GM12878 (cell line): ENCODE results near the gene COMMD3. TPM values are rescaled to one million over a fixed set of nuclear protein-coding genes. Genes with fewer than 3 reads are reported as not detected.
A peak's percentile ranks its signal among the peaks of the same experiment; 100 is the strongest.

Experiments
- ATAC-seq: fragments of 200-7000 bp; cut with Tn5 transposase; 3 replicates; pipeline ENCODE4 v1.9.1; 2020; ENCODE audit warnings: mild to moderate bottlenecking, moderate library complexity
- BruUV-seq: library from RNA; stranded (reverse); fragments of 400-500 nt; replicated peaks from 2 replicates; lab custom pipeline; 2021; lab: Mats Ljungman, UMichigan
- CTCF ChIA-PET: fragments of 300-600 bp; sonication (Branson Sonifier 250); formaldehyde crosslinking; extraction: SDS; loops from one replicate; lab custom pipeline; 2021; ENCODE audit warnings: inconsistent platforms; lab: Yijun Ruan, JAX
- POLR2A ChIA-PET: fragments of 350-600 bp; formaldehyde crosslinking; extraction: SDS; loops from one replicate; lab custom pipeline; 2021; ENCODE audit warnings: inconsistent platforms; lab: Charles Lee
- RAD21 ChIA-PET: fragments of 300-600 bp; sonication (Branson Sonifier 250); formaldehyde crosslinking; loops from one replicate; lab custom pipeline; 2023; ENCODE audit warnings: antibody characterized with exemption; ENCODE audit not compliant: unreplicated experiment; lab: Charles Lee
- SMC1A ChIA-PET: fragments of 300-600 bp; sonication (Branson Sonifier 250); formaldehyde crosslinking; loops from one replicate; lab custom pipeline; 2023; ENCODE audit not compliant: unreplicated experiment, uncharacterized antibody; lab: Charles Lee
- DNase-seq: peaks from one replicate; pipeline ENCODE4 v3.0.0-alpha.2; 2011; ENCODE audit warnings: low read depth, low spot score
- FAIRE-seq: peaks from 3 replicates; lab custom pipeline; 2011; peaks lifted over from hg19 to GRCh38; lab: Jason Lieb, UNC
- H2AFZ ChIP-seq: 2 replicates; pipeline ENCODE4 v1.6.0; 2011; ENCODE audit warnings: low read depth, low read length, control low read depth; ENCODE audit not compliant: control insufficient read depth
- H3K27ac ChIP-seq: 2 replicates; pipeline ENCODE4 v1.5.1; 2011; ENCODE audit warnings: control low read depth; ENCODE audit not compliant: control insufficient read depth, insufficient read depth
- H3K27me3 ChIP-seq, 2 experiments: replicated peaks in 1 of 2; 2 replicates each; pipeline versions ENCODE4 v1.6.0 to v1.6.1; 2011; ENCODE audit warnings: low read length in 1 of 2; ENCODE audit not compliant: control insufficient read depth in 2 of 2, insufficient read depth in 2 of 2
- H3K36me3 ChIP-seq, 2 experiments: 2 replicates each; pipeline ENCODE4 v1.5.1; 2011; ENCODE audit warnings: low read length in 1 of 2; ENCODE audit not compliant: control insufficient read depth in 2 of 2, insufficient read depth in 2 of 2
- H3K4me1 ChIP-seq: 2 replicates; pipeline ENCODE4 v1.6.1; 2011; ENCODE audit warnings: mild to moderate bottlenecking, low read length, moderate library complexity, mixed read lengths; ENCODE audit not compliant: control insufficient read depth, insufficient read depth
- H3K4me2 ChIP-seq: 2 replicates; pipeline ENCODE4 v1.6.0; 2011; ENCODE audit warnings: control low read depth; ENCODE audit not compliant: control insufficient read depth, insufficient read depth
- H3K4me3 ChIP-seq: fragments of 200-600 bp; sonication (generic); 2 replicates; pipeline ENCODE4 v1.5.1; 2016
- H3K79me2 ChIP-seq: 2 replicates; pipeline ENCODE4 v1.6.0; 2011; ENCODE audit warnings: low read length; ENCODE audit not compliant: control insufficient read depth, insufficient read depth
- H3K9ac ChIP-seq: 2 replicates; pipeline ENCODE4 v1.8.0; 2011; ENCODE audit warnings: low read length, control low read depth, mixed read lengths; ENCODE audit not compliant: control insufficient read depth, insufficient read depth
- H3K9me3 ChIP-seq: replicated peaks from 3 replicates; pipeline ENCODE4 v1.5.1; 2011; ENCODE audit warnings: mild to moderate bottlenecking, low read length; ENCODE audit not compliant: control insufficient read depth, insufficient read depth
- H4K20me1 ChIP-seq: 2 replicates; pipeline ENCODE4 v1.6.0; 2011; ENCODE audit not compliant: control insufficient read depth, insufficient read depth
- E4F1 ChIP-seq: fragments of 450-650 bp; IDR thresholded peaks from 2 replicates; pipeline ENCODE4 v1.6.1; 2018; ENCODE audit warnings: borderline replicate concordance, mild to moderate bottlenecking; ENCODE audit not compliant: partially characterized antibody
- EGR1 ChIP-seq, 2 experiments: IDR thresholded peaks; 1 replicate in 1 of 2; 2 replicates in 1 of 2; pipeline ENCODE4 v1.6.1; 2011 to 2012; ENCODE audit warnings: low read depth in 2 of 2, low read length in 2 of 2, borderline replicate concordance in 1 of 2, mild to moderate bottlenecking in 1 of 2, moderate library complexity in 1 of 2
- SMARCA5 ChIP-seq: fragments of 450-650 bp; IDR thresholded peaks from 2 replicates; pipeline ENCODE4 v1.6.1; 2017; ENCODE audit warnings: mild to moderate bottlenecking
- WGBS: methylation state at CpG from one replicate; pipeline ENCODE4 v1.1.6; 2016; ENCODE audit warnings: low lambda C conversion rate; ENCODE audit not compliant: insufficient replicate concordance, insufficient coverage; ENCODE audit errors: missing lambda C conversion rate; 5-methylcytosine and 5-hydroxymethylcytosine counted together
- in situ Hi-C: fragments of 300-500 bp; cut with MboI; formaldehyde crosslinking; loops from 9 replicates; pipeline ENCODE4 v1.14.3; 2018; ENCODE audit warnings: mixed read lengths
- intact Hi-C: fragments of 100-400 bp; cut with micrococcal nuclease; formaldehyde crosslinking; loops from one replicate; pipeline ENCODE4 v1.14.2; 2022; ENCODE audit not compliant: unreplicated experiment
- polyA plus RNA-seq, 11 experiments: library from polyadenylated mRNA; depleted of rRNA in 4 of 11; unstranded in 6 of 11; stranded (reverse) in 5 of 11; fragments of >200 nt; fragmentation: Nextera tagmentation in 4 of 11; fragmentation: Illumina TruSeq in 1 of 11; extraction: Ambion mirVana in 4 of 11; extraction: Trizol in 1 of 11; gene quantifications; 1 replicate in 1 of 11; 2 replicates in 10 of 11; pipeline versions ENCODE4 v1.2.1 to v1.2.3, GENCODE V29; 2011 to 2016; ENCODE audit warnings: inconsistent platforms in 2 of 11, missing spikeins in 2 of 11, low read depth in 1 of 11
- total RNA-seq, 4 experiments: library from RNA; depleted of rRNA in 3 of 4; stranded (reverse); fragments of >200 nt in 3 of 4; fragmentation: Illumina TruSeq in 1 of 4; extraction: Trizol in 1 of 4; gene quantifications; 2 replicates each; pipeline versions ENCODE4 v1.2.1 to v1.2.3, GENCODE V29; 2013 to 2021

The COMMD3 gene
- total and polyA plus RNA-seq, 10 of the 15 experiments (the other 5 are each of a cell fraction or from before 2014, with no cell fraction given): 64.5 to 248 (median 84.4) TPM

- ATAC-seq: no peak
- peak overlapping the region; percentile 89 for H3K4me2 ChIP-seq
- DNase-seq: no peak
- H3K4me1 ChIP-seq: peaks cover 28% of the 10 kb centered on the region
- BruUV-seq: no TSS peak
- peaks cover 2% of the 10 kb centered on the region; the same call in 2 of the 3 replicates for H3K9me3 ChIP-seq
- ChIA-PET CTCF (interaction anchor here (1.0 kb wide), 1 partner anchor 669 kb away, joined by 3 read pairs; no protein-coding TSS in a partner anchor), POLR2A (interaction anchor here (1.3 kb wide), 1 partner anchor 20 kb away, joined by 4 read pairs; no protein-coding TSS in a partner anchor), RAD21 (interaction anchor here (0.8 to 1.5 kb wide), 3 partner anchors 21 to 299 kb away, joined by 3 to 6 read pairs (median 3); no protein-coding TSS in a partner anchor), SMC1A (interaction anchor here (1.0 kb wide), 1 partner anchor 24 kb away, joined by 3 read pairs; no protein-coding TSS in a partner anchor)
- peak overlapping the region; percentile 33; the same call in 1 of the 2 replicates for H3K27ac ChIP-seq
- peak in 1 of 2 experiments; percentile 61; a peak in 1 of 3 replicates for TF ChIP-seq EGR1 (IDR thresholded peaks at IDR 0.05; ENCODE audit: borderline replicate concordance in 1 of 2, low read depth in 2 of 2, low read length in 2 of 2)
- TF ChIP-seq SMARCA5: no peak
- no peak for TF ChIP-seq E4F1
- peak overlapping the region; percentile 56; the same call in 1 of the 2 replicates for H3K4me3 ChIP-seq
- no peak for FAIRE-seq
- H4K20me1 ChIP-seq: peaks cover 2% of the 10 kb centered on the region; the same call in 1 of the 2 replicates
- peaks cover 17% of the 10 kb centered on the region for H3K79me2 ChIP-seq
- H3K27me3 ChIP-seq: peaks cover 3 to 14% of the 10 kb centered on the region in 2 experiments
- H3K9ac ChIP-seq: peak overlapping the region; percentile 62
- in situ Hi-C loops (loop anchor here (5.0 kb wide), 2 partner anchors 313 to 793 kb away; partner anchors contain the start of gene SKIDA1), intact Hi-C loops (loop anchor here (5.0 to 10.0 kb wide), 6 partner anchors 68 to 825 kb away; partner anchors contain the start of genes DNAJC1 and PIP4K2A)
- peak overlapping the region; percentile 55 for H2AFZ ChIP-seq
- 3% methylated on average over 30 of the region's 30 CpGs for WGBS
- H3K36me3 ChIP-seq: no peaks in the 10 kb centered on the region; a peak in 1 of 4 replicates
These were observed 3.9 kb downstream of the COMMD3 start for GRCh38 chr10:22319980-22320558.
